Stomach (tissue), 9 donors: ENCODE data around the gene YBX1. TPM values are rescaled to one million over a fixed set of nuclear protein-coding genes. Genes with fewer than 3 reads are reported as not detected.
"Not testable (repeated sequence)": the region's sequence is repeated elsewhere in the genome, so short reads cannot be mapped to it uniquely, and the experiment has no call there.

Source experiments
- DNase-seq, 2 donors: peaks; one replicate each; pipeline versions ENCODE4 v3.0.0 to v3.0.0-alpha.2; 2013 to 2019
- H3K27ac ChIP-seq, 5 donors: fragments of 200-600 bp in 4 of 5; sonication (generic) in 4 of 5; one replicate each; pipeline ENCODE4 v1.5.1; 2013 to 2019; ENCODE audit warnings: mild to moderate bottlenecking in 1 of 5, moderate library complexity in 1 of 5
- H3K27me3 ChIP-seq, 3 donors: fragments of 200-600 bp; sonication (generic); one replicate each; pipeline ENCODE4 v1.5.1; 2017 to 2019; ENCODE audit warnings: mixed run types in 1 of 3
- H3K36me3 ChIP-seq, 4 donors: fragments of 200-600 bp; sonication (generic); 1 replicate in 3 of 4; 2 replicates in 1 of 4; pipeline ENCODE4 v1.5.1; 2016 to 2019
- H3K4me1 ChIP-seq, 4 donors: fragments of 200-600 bp; sonication (generic); one replicate each; pipeline ENCODE4 v1.5.1; 2016 to 2019
- H3K4me3 ChIP-seq, 4 donors: fragments of 200-600 bp; sonication (generic) in 3 of 4; one replicate each; pipeline ENCODE4 v1.5.1; 2016 to 2019; ENCODE audit warnings: mild to moderate bottlenecking in 1 of 4
- H3K9me3 ChIP-seq, 4 donors: fragments of 200-600 bp; sonication (generic); one replicate each; pipeline ENCODE4 v1.5.1; 2016 to 2019
- CTCF ChIP-seq, 7 experiments: fragments of 450-650 bp in 4 of 7; fragments of 200-600 bp in 3 of 7; sonication (generic) in 3 of 7; IDR thresholded peaks; one replicate each; pipeline ENCODE4 v1.5.1; 2016 to 2019; ENCODE audit warnings: antibody characterized with exemption in 7 of 7, control low read depth in 2 of 7, mild to moderate bottlenecking in 1 of 7
- EP300 ChIP-seq: sonication (generic); formaldehyde crosslinking; IDR thresholded peaks from one replicate; pipeline ENCODE4 v1.6.1; 2017; ENCODE audit warnings: antibody characterized with exemption
- POLR2A ChIP-seq, 4 donors: fragments of 450-650 bp; IDR thresholded peaks; one replicate each; pipeline ENCODE4 v1.6.1; 2016; ENCODE audit warnings: antibody characterized with exemption in 4 of 4, control low read depth in 2 of 4, mild to moderate bottlenecking in 1 of 4, moderate library complexity in 1 of 4
- POLR2AphosphoS5 ChIP-seq, 3 donors: sonication (generic); formaldehyde crosslinking; IDR thresholded peaks; one replicate each; pipeline ENCODE4 v1.6.1; 2016; ENCODE audit warnings: antibody characterized with exemption in 3 of 3
- WGBS, 5 donors: extraction: QIAGEN DNeasy Blood & Tissue Kit in 3 of 5; methylation state at CpG; one replicate each; pipeline versions ENCODE4 v1.1.5 to v1.1.7; 2013 to 2018; 5-methylcytosine and 5-hydroxymethylcytosine counted together
- intact Hi-C: fragments of 100-400 bp; cut with DNase I; formaldehyde crosslinking; loops from one replicate; pipeline ENCODE4 v1.15.1; 2023; ENCODE audit warnings: low total_unique reads
- polyA plus RNA-seq, 3 donors: library from polyadenylated mRNA; stranded (reverse); fragments of 200-250 nt; gene quantifications; one replicate each; pipeline ENCODE4 v1.2.3, GENCODE V29; 2013
- total RNA-seq, 5 donors: library from RNA; depleted of rRNA; stranded (reverse); fragments of >200 nt; gene quantifications; one replicate each; pipeline versions ENCODE4 v1.1.0 to v1.2.3, GENCODE V29; 2014 to 2016
- donor health status: healthy with polysubstance abuse.
- donor health status: Bipolar disorder and iron deficiency.
- donor health status: healthy.

Gene YBX1
- total and polyA plus RNA-seq, 8 donors, result 201 to 844 (median 367) TPM

- peak in 1 of 2 donors; percentile 38 for DNase-seq
- H3K27ac ChIP-seq, result no peak overlapping the region
- H3K27me3 ChIP-seq, result no peaks in the 10 kb centered on the region
- peaks cover 0 to 17% (median 5%) of the 10 kb centered on the region in 4 donors for H3K36me3 ChIP-seq
- 57 to 95% (median 76%) methylated on average over 1 of the region's 1 CpG for WGBS, 5 donors
- no peaks in the 10 kb centered on the region for H3K9me3 ChIP-seq
- TF ChIP-seq CTCF (IDR thresholded peaks at IDR 0.05), result no peak
- TF ChIP-seq POLR2AphosphoS5 (IDR thresholded peaks at IDR 0.05), result no peak
- TF ChIP-seq EP300, result no peak
- TF ChIP-seq POLR2A (IDR thresholded peaks at IDR 0.05), result no peak
- intact Hi-C loops, result no loop called here
- H3K4me1 ChIP-seq, result no peaks in the 10 kb centered on the region
- H3K4me3 ChIP-seq, result no peak overlapping the region
Observed at GRCh38 chr1:42720868-42721267, 38.6 kb downstream of the YBX1 start.

- intact Hi-C loops, result no loop called here
- Histone ChIP-seq H3K36me3 (peaks cover 0 to 11% (median 4%) of the 10 kb centered on the region in 4 donors), H3K4me1 (no peaks in the 10 kb centered on the region), H3K27ac (no peak overlapping the region), H3K4me3 (no peak overlapping the region), H3K9me3 (no peaks in the 10 kb centered on the region), H3K27me3 (no peaks in the 10 kb centered on the region)
- no peak for DNase-seq
- WGBS, 5 donors, result 90 to 98% (median 96%) methylated on average over 3 of the region's 3 CpGs
- no peak for TF ChIP-seq EP300
- TF ChIP-seq POLR2A (IDR thresholded peaks at IDR 0.05), result no peak
- TF ChIP-seq POLR2AphosphoS5 (IDR thresholded peaks at IDR 0.05), result no peak
- no peak for TF ChIP-seq CTCF (IDR thresholded peaks at IDR 0.05)
Observed at GRCh38 chr1:42721926-42722325, 39.7 kb downstream of the YBX1 start.

- H3K4me3 ChIP-seq, H3K9me3 ChIP-seq, H3K4me1 ChIP-seq, DNase-seq, intact Hi-C loops, H3K27ac ChIP-seq, H3K27me3 ChIP-seq: not testable (repeated sequence)
- H3K36me3 ChIP-seq, result peaks cover 0 to 11% (median 4%) of the 10 kb centered on the region in 4 donors
- 81 to 100% (median 95%) methylated on average over 2 of the region's 2 CpGs for WGBS, 5 donors
Observed at GRCh38 chr1:42722403-42722802, 40.2 kb downstream of the YBX1 start.

- TF ChIP-seq CTCF (IDR thresholded peaks at IDR 0.05) (no peak), POLR2A (IDR thresholded peaks at IDR 0.05) (no peak), POLR2AphosphoS5 (IDR thresholded peaks at IDR 0.05) (no peak), EP300 (no peak)
- Histone ChIP-seq H3K4me1 (no peaks in the 10 kb centered on the region), H3K27ac (no peak overlapping the region), H3K27me3 (no peaks in the 10 kb centered on the region), H3K9me3 (no peaks in the 10 kb centered on the region), H3K36me3 (no peaks in the 10 kb centered on the region), H3K4me3 (no peak overlapping the region)
- intact Hi-C loops, result no loop called here
- DNase-seq, result no peak
- WGBS, 5 donors, result 73 to 82% (median 76%) methylated on average over 6 of the region's 6 CpGs
Observed at GRCh38 chr1:42723511-42723910, 41.3 kb downstream of the YBX1 start.

- WGBS, 5 donors, result 94 to 98% (median 96%) methylated on average over 4 of the region's 4 CpGs
- intact Hi-C loops, result not testable (repeated sequence)
Observed at GRCh38 chr1:42725820-42726219, 43.6 kb downstream of the YBX1 start.

More at GRCh38 chr1:42725820-42726219, 43.6 kb downstream of the YBX1 start:
- not testable (repeated sequence) for H3K9me3 ChIP-seq, DNase-seq, H3K36me3 ChIP-seq, H3K4me3 ChIP-seq, H3K27ac ChIP-seq, H3K4me1 ChIP-seq, H3K27me3 ChIP-seq
